NT2/D1 (cell line): ENCODE measurements around the gene SFXN1.

Source experiments
- SUZ12 ChIP-seq: IDR thresholded peaks from 2 replicates; pipeline ENCODE4 v1.6.1; 2011; ENCODE audit not compliant: insufficient read length, insufficient read depth; ENCODE audit errors: extremely low read depth
- YY1 ChIP-seq: IDR thresholded peaks from 2 replicates; pipeline ENCODE4 v1.6.1; 2011; ENCODE audit not compliant: insufficient read length, insufficient read depth
- ZNF274 ChIP-seq: IDR thresholded peaks from 2 replicates; pipeline ENCODE4 v1.6.1; 2011; ENCODE audit warnings: mild to moderate bottlenecking, low read depth, low read length

DNA sequence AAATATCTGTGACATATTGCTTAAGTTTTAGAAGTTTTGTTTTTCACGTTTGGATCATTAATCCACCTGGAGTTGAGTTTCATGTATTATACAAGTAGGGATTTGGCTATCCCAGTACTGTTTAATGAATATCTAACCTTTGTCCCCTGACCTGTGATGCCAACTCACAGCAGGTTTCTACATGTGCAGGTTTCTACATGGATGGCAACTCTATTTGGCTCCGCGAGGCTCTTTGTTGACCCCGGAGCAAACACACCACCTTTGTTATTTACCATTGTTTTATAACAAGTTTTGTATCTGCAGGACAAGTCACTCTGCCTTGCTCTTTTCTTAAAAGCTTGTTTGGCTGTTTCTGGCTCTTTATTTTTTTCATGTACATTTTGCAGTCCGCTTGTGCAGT is 920 bp upstream of the SFXN1 start:
- TF ChIP-seq SUZ12 (no peak), YY1 (no peak), ZNF274 (no peak)
